WTC11 (cell line): ENCODE measurements around the gene PCDH9. TPM values are rescaled to one million over a fixed set of nuclear protein-coding genes. Genes with fewer than 3 reads are reported as not detected.

Experiments
- ATAC-seq: fragments of 200-7000 bp; cut with Tn5 transposase; 2 replicates; pipeline ENCODE4 v1.10.0; 2021; ENCODE audit warnings: mild to moderate bottlenecking, moderate library complexity
- CTCF ChIA-PET: fragments of 300-600 bp; sonication (Branson Sonifier 250); formaldehyde crosslinking; loops from one replicate; lab custom pipeline; 2021; ENCODE audit warnings: antibody characterized with exemption; lab: Charles Lee
- POLR2A ChIA-PET: fragments of 350-600 bp; sonication (Branson Sonifier 250); formaldehyde crosslinking; loops from one replicate; lab custom pipeline; 2021; ENCODE audit warnings: antibody characterized with exemption; lab: Charles Lee
- DNase-seq: peaks from one replicate; pipeline ENCODE4 v3.0.0; 2021; ENCODE audit warnings: low spot score
- H3K27ac Mint-ChIP-seq: 2 replicates; pipeline ENCODE4 v1.8.0; 2021; ENCODE audit warnings: mixed read lengths
- H3K27me3 Mint-ChIP-seq: 2 replicates; pipeline ENCODE4 v1.8.0; 2021; ENCODE audit warnings: low read depth, mild to moderate bottlenecking, moderate library complexity, mixed read lengths
- H3K36me3 Mint-ChIP-seq: 2 replicates; pipeline ENCODE4 v1.8.0; 2021; ENCODE audit warnings: mixed read lengths
- H3K4me1 Mint-ChIP-seq: 2 replicates; pipeline ENCODE4 v1.8.0; 2022; ENCODE audit warnings: mixed read lengths
- H3K4me3 Mint-ChIP-seq: 2 replicates; pipeline ENCODE4 v1.8.0; 2021; ENCODE audit warnings: mild to moderate bottlenecking, moderate library complexity, mixed read lengths
- H3K9me3 Mint-ChIP-seq: 2 replicates; pipeline ENCODE4 v1.8.0; 2021; ENCODE audit warnings: mixed read lengths
- AR ChIP-seq: fragments of 250-450 bp; sonication (Bioruptor Pico); IDR thresholded peaks from 2 replicates; pipeline ENCODE4 v1.9.0; 2021; ENCODE audit warnings: mild to moderate bottlenecking
- ATF1 ChIP-seq: sonication (generic); formaldehyde crosslinking; IDR thresholded peaks from 2 replicates; pipeline ENCODE4 v1.8.1; 2023; ENCODE audit warnings: mild to moderate bottlenecking, moderate library complexity, missing genetic modification reagents
- ATF6 ChIP-seq: sonication (generic); formaldehyde crosslinking; IDR thresholded peaks from 2 replicates; pipeline ENCODE4 v1.8.1; 2023; ENCODE audit warnings: mild to moderate bottlenecking, missing genetic modification reagents
- CREM ChIP-seq: sonication (generic); formaldehyde crosslinking; IDR thresholded peaks from 2 replicates; pipeline ENCODE4 v1.8.1; 2022; ENCODE audit warnings: mild to moderate bottlenecking, missing genetic modification reagents, moderate library complexity
- ELF4 ChIP-seq: sonication (generic); formaldehyde crosslinking; IDR thresholded peaks from 2 replicates; pipeline ENCODE4 v1.8.1; 2022; ENCODE audit warnings: low read depth, mild to moderate bottlenecking, moderate library complexity, missing genetic modification reagents
- ESRRA ChIP-seq: sonication (generic); formaldehyde crosslinking; IDR thresholded peaks from 2 replicates; pipeline ENCODE4 v1.8.1; 2022; ENCODE audit warnings: mild to moderate bottlenecking, missing genetic modification reagents, borderline replicate concordance
- FOXP1 ChIP-seq: sonication (generic); formaldehyde crosslinking; IDR thresholded peaks from 2 replicates; pipeline ENCODE4 v1.8.0; 2022; ENCODE audit warnings: missing genetic modification reagents, mild to moderate bottlenecking, moderate library complexity, borderline replicate concordance
- GRHL2 ChIP-seq: fragments of 250-450 bp; sonication (Bioruptor Pico); IDR thresholded peaks from 2 replicates; pipeline ENCODE4 v1.8.0; 2022; ENCODE audit warnings: mild to moderate bottlenecking, moderate library complexity; ENCODE audit not compliant: insufficient replicate concordance, severe bottlenecking
- PRRX2 ChIP-seq: fragments of 250-450 bp; sonication (Bioruptor Pico); IDR thresholded peaks from 2 replicates; pipeline ENCODE4 v1.8.0; 2021; ENCODE audit warnings: mild to moderate bottlenecking
- RELA ChIP-seq: sonication (generic); formaldehyde crosslinking; IDR thresholded peaks from 2 replicates; pipeline ENCODE4 v1.8.1; 2022; ENCODE audit warnings: missing genetic modification reagents, mild to moderate bottlenecking, borderline replicate concordance
- SMAD3 ChIP-seq: sonication (generic); formaldehyde crosslinking; IDR thresholded peaks from 2 replicates; pipeline ENCODE4 v1.8.0; 2022; ENCODE audit warnings: missing genetic modification reagents, mild to moderate bottlenecking, borderline replicate concordance
- ZNF232 ChIP-seq: sonication (generic); formaldehyde crosslinking; IDR thresholded peaks from 2 replicates; pipeline ENCODE4 v1.8.0; 2022; ENCODE audit warnings: mild to moderate bottlenecking, missing genetic modification reagents
- ZNF416 ChIP-seq: fragments of 250-450 bp; sonication (Bioruptor Pico); IDR thresholded peaks from 2 replicates; pipeline ENCODE4 v1.9.0; 2021; ENCODE audit warnings: mild to moderate bottlenecking, inconsistent platforms
- ZNF423 ChIP-seq: fragments of 250-450 bp; sonication (Bioruptor Pico); IDR thresholded peaks from 2 replicates; pipeline ENCODE4 v2.1.2; 2022; ENCODE audit warnings: mild to moderate bottlenecking, moderate library complexity
- total RNA-seq: library from RNA; stranded (reverse); gene quantifications from 3 replicates; pipeline ENCODE4 v1.2.3, GENCODE V29; 2021
- TF ChIP-seq, protein P1 (sequence below): sonication (generic); formaldehyde crosslinking; IDR thresholded peaks from 2 replicates; pipeline ENCODE4 v1.8.0; 2022; ENCODE audit warnings: missing genetic modification reagents
- TF ChIP-seq, protein P2 (sequence below): sonication (generic); formaldehyde crosslinking; IDR thresholded peaks from 2 replicates; pipeline ENCODE4 v1.8.0; 2023; ENCODE audit warnings: missing genetic modification reagents, mild to moderate bottlenecking, borderline replicate concordance
- TF ChIP-seq, protein P3 (sequence below): fragments of 250-450 bp; sonication (Bioruptor Pico); IDR thresholded peaks from 2 replicates; pipeline ENCODE4 v1.9.0; 2021; ENCODE audit warnings: mild to moderate bottlenecking
- TF ChIP-seq, protein P4 (sequence below): sonication (generic); formaldehyde crosslinking; IDR thresholded peaks from 2 replicates; pipeline ENCODE4 v1.8.1; 2023; ENCODE audit warnings: mild to moderate bottlenecking, moderate library complexity, missing genetic modification reagents

Gene PCDH9
- total RNA-seq, 1 experiment from 2014 or later, result 0.48 TPM

GRCh38 chr13:67043901-67044300, 186.2 kb downstream of the PCDH9 start (continued):
- TF ChIP-seq AR (CRISPR knock-in tag) (no peak), ZNF232 (CRISPR knock-in tag) (no peak)
- TF ChIP-seq, all 79 proteins: peak for 0

- Mint-ChIP-seq H3K9me3 (no peaks in the 10 kb centered on the region), H3K36me3 (no peaks in the 10 kb centered on the region), H3K4me1 (no peaks in the 10 kb centered on the region), H3K27me3 (no peaks in the 10 kb centered on the region), H3K4me3 (no peak overlapping the region), H3K27ac (no peak overlapping the region)
- ChIA-PET CTCF (no interaction called here), POLR2A (no interaction called here)
- ATAC-seq (no peak), DNase-seq (no peak)
- TF ChIP-seq ATF6 (CRISPR knock-in tag) (no peak), GRHL2 (CRISPR knock-in tag) (no peak), RELA (no peak), ELF4 (CRISPR knock-in tag) (no peak), PRRX2 (CRISPR knock-in tag) (no peak), FOXP1 (CRISPR knock-in tag) (no peak), SMAD3 (CRISPR knock-in tag) (no peak), CREM (no peak), ATF1 (no peak), ZNF416 (CRISPR knock-in tag) (no peak), ZNF423 (CRISPR knock-in tag) (no peak), ESRRA (CRISPR knock-in tag) (no peak)
- TF ChIP-seq, protein P1, sequence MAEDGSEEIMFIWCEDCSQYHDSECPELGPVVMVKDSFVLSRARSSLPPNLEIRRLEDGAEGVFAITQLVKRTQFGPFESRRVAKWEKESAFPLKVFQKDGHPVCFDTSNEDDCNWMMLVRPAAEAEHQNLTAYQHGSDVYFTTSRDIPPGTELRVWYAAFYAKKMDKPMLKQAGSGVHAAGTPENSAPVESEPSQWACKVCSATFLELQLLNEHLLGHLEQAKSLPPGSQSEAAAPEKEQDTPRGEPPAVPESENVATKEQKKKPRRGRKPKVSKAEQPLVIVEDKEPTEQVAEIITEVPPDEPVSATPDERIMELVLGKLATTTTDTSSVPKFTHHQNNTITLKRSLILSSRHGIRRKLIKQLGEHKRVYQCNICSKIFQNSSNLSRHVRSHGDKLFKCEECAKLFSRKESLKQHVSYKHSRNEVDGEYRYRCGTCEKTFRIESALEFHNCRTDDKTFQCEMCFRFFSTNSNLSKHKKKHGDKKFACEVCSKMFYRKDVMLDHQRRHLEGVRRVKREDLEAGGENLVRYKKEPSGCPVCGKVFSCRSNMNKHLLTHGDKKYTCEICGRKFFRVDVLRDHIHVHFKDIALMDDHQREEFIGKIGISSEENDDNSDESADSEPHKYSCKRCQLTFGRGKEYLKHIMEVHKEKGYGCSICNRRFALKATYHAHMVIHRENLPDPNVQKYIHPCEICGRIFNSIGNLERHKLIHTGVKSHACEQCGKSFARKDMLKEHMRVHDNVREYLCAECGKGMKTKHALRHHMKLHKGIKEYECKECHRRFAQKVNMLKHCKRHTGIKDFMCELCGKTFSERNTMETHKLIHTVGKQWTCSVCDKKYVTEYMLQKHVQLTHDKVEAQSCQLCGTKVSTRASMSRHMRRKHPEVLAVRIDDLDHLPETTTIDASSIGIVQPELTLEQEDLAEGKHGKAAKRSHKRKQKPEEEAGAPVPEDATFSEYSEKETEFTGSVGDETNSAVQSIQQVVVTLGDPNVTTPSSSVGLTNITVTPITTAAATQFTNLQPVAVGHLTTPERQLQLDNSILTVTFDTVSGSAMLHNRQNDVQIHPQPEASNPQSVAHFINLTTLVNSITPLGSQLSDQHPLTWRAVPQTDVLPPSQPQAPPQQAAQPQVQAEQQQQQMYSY, result no peak
- TF ChIP-seq, protein P2, sequence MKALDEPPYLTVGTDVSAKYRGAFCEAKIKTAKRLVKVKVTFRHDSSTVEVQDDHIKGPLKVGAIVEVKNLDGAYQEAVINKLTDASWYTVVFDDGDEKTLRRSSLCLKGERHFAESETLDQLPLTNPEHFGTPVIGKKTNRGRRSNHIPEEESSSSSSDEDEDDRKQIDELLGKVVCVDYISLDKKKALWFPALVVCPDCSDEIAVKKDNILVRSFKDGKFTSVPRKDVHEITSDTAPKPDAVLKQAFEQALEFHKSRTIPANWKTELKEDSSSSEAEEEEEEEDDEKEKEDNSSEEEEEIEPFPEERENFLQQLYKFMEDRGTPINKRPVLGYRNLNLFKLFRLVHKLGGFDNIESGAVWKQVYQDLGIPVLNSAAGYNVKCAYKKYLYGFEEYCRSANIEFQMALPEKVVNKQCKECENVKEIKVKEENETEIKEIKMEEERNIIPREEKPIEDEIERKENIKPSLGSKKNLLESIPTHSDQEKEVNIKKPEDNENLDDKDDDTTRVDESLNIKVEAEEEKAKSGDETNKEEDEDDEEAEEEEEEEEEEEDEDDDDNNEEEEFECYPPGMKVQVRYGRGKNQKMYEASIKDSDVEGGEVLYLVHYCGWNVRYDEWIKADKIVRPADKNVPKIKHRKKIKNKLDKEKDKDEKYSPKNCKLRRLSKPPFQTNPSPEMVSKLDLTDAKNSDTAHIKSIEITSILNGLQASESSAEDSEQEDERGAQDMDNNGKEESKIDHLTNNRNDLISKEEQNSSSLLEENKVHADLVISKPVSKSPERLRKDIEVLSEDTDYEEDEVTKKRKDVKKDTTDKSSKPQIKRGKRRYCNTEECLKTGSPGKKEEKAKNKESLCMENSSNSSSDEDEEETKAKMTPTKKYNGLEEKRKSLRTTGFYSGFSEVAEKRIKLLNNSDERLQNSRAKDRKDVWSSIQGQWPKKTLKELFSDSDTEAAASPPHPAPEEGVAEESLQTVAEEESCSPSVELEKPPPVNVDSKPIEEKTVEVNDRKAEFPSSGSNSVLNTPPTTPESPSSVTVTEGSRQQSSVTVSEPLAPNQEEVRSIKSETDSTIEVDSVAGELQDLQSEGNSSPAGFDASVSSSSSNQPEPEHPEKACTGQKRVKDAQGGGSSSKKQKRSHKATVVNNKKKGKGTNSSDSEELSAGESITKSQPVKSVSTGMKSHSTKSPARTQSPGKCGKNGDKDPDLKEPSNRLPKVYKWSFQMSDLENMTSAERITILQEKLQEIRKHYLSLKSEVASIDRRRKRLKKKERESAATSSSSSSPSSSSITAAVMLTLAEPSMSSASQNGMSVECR, result no peak
- TF ChIP-seq, protein P3, sequence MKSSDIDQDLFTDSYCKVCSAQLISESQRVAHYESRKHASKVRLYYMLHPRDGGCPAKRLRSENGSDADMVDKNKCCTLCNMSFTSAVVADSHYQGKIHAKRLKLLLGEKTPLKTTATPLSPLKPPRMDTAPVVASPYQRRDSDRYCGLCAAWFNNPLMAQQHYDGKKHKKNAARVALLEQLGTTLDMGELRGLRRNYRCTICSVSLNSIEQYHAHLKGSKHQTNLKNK (CRISPR knock-in tag), result no peak
- TF ChIP-seq, protein P4, sequence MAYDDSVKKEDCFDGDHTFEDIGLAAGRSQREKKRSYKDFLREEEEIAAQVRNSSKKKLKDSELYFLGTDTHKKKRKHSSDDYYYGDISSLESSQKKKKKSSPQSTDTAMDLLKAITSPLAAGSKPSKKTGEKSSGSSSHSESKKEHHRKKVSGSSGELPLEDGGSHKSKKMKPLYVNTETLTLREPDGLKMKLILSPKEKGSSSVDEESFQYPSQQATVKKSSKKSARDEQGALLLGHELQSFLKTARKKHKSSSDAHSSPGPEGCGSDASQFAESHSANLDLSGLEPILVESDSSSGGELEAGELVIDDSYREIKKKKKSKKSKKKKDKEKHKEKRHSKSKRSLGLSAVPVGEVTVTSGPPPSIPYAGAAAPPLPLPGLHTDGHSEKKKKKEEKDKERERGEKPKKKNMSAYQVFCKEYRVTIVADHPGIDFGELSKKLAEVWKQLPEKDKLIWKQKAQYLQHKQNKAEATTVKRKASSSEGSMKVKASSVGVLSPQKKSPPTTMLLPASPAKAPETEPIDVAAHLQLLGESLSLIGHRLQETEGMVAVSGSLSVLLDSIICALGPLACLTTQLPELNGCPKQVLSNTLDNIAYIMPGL (CRISPR knock-in tag), result no peak
Observed at GRCh38 chr13:67042556-67042955, 187.6 kb downstream of the PCDH9 start.
